HG02970 (cell line): ENCODE results near the gene TNFRSF14.

Experiments used
- ATAC-seq: cut with Tn5 transposase; IDR thresholded peaks from one replicate; pipeline ENCODE4 v1.9.1; 2021; ENCODE audit warnings: mild to moderate bottlenecking, moderate library complexity, moderate number of reproducible peaks; ENCODE audit not compliant: unreplicated experiment, low FRiP score

TNFRSF14 gene

GRCh38 chr1:2596530-2597333 lies 40.6 kb downstream of the TNFRSF14 start:
- ATAC-seq = no peak

DNA sequence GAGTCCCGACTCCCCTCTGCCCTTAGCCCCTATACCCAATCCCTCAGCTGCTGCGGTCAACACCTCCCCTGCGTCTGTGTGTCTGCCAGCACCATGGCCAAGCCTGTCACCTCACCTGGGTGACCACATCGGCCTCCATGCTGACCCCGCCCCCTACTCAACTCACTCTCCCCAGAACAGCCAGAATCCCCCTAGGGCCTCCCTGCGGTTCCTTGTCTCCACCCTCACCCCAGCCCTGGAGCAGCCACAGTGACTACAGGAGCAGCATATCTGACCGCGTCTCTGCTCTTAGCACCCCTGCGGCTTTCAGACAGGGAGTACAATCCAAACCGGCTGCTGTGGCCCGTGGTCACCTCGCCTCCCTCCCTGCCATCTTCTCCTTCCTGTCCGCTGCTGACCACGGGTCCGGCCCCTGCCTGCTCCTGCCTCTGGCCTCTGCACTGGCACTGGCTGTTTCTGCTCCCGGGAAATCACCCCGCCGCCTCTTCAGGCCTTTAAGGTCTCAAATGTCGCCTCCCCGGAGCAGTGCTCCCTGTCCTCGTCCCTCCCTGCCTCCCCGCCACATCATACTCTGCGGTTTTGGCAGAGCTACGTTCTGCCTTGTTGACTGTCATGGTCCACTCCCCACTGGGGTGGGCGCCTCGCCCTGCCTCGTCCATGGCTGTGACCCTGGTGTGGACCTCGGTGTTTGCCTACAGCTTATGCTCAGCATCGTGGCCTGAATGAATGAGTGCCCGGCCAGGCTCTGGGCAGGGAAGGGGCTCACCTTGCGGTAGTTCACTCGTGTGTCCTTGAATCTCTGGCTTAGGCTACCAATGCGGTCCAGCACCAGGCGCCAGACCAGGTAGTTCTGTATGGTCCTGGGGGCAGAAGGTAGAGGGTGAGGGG lies 41.5 kb downstream of the TNFRSF14 start:
- no peak for ATAC-seq

GRCh38 chr1:2598329-2598931 lies 42.3 kb downstream of the TNFRSF14 start:
- no peak for ATAC-seq

- no peak for ATAC-seq
These were observed 45.6 kb downstream of the TNFRSF14 start for GRCh38 chr1:2601721-2602303.

GRCh38 chr1:2602311-2602835 lies 46.2 kb downstream of the TNFRSF14 start:
- no peak for ATAC-seq

DNA sequence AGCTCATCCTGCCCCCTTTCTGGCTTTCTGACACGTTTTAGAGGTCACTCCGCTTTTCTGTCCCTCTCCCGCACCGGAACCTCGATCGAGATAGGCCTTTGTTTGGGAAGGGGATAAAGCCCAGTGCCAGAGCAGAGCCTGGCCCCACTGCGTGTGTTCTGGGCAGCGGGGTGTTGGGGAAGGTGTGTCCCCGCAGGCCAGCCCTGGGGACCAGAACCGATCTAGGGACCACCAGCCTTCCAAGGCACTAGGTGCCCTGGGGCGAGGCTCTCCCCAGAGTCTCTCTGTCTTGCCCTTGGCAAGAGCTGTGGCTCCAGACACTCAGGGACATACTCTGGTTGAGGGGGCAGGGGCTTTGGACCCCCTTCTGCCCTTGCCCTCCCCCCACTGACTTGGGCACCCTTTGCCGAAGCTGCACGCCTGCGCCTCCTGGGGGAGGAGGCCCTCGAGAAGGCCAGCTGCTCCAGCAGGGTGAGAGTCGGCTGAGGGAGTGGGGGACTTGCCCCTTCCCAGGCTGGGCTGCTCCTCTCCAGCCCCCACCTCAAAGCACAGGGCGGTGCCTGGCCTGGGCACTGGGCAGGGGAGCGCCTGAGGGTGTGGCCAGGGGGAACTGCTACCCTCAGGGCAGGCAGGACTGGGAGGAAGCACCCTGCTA lies 46.8 kb downstream of the TNFRSF14 start:
- ATAC-seq = no peak

DNA sequence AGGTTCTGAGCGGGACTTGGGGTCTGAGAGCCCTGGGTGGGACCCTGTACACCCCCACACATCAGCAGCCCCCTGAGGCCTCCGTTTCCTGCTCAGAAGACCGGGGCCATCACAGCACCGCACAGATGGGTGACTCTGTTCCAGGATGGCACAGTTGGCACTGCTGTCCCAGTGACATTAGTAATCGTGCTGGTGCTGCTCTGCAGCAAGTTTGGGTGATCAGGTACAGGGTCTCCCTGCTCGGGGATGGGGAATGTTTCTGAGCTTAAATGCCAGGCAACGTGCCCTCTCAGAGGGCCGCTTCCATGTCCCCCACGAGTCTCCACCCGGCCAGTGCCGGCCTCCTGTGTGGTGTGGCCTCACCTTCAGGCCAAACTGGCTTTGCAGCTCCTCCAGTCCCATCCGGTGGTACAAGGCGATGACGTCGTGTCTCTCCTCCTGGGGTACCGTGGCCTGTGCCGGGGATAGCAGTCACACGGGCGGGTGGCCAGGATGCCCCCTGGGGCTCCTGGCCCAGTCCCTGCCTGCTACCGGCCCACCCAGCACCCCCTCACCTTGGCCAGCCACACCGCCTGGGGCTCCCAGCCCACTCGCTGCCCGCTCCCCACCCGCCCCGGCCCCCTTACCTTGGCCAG lies 47.5 kb downstream of the TNFRSF14 start:
- no peak for ATAC-seq

DNA sequence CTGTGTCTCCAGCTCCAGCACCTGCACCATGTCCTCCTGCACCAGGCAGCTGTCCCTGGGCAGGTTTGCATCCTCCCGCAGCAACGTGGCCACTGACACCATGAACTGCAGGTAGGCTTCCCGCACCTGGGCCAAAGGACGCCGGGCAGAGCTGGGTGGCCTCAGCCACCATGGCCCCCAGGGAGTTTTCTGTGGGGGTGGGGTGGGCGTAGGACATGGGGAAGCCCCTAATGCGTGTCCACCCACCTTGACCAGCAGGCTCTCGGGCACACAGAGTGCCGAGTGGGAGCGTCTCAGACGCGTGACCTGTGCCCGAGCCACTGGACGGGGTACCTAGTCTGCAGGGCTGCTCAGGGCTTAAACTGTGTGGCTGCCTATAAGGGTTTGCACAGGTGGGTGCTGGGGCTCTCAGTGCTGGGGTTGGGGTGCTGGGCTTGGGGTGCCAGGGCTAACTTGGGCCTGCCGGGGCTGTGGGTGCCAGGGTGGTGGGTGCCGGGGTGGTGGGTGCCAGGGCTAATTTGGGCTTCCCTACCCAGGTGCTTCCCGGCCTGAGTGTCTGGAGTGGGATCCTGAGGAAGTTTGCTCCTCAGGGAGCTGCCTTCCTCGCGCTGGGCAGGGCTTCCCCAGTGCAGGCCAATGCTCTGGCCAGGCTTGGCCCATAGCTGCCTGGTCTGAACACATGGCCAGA lies 48.1 kb downstream of the TNFRSF14 start:
- no peak for ATAC-seq

GRCh38 chr1:2604844-2605508 lies 48.8 kb downstream of the TNFRSF14 start:
- ATAC-seq = no peak

- no peak for ATAC-seq
These were observed 49.6 kb downstream of the TNFRSF14 start for GRCh38 chr1:2605509-2606395.

DNA sequence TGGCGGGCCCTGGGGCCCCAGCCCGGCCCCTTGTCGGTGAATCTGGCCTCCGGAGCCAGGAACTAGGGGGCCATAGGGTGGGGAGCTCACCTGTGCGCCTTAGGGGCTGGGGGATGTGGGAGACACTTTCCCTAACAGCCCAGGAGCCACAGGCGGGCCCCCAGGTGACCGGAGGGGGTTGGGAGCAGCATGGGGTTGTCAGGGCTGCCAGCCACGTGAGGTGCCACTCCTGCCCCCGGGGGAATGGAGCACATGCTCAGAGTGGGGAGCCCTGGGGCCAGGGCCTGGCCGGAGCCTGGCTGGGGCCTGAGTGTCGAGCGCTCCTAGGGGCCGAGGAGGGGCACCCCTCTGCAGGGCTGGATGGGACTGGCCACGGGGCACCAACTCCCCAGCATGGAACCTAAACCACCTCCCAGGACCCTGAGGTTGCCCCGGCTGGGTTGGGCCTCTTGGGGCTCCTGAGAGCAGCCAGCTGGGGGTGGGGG lies 50.3 kb downstream of the TNFRSF14 start:
- ATAC-seq = no peak

- no peak for ATAC-seq
These were observed 50.9 kb downstream of the TNFRSF14 start for GRCh38 chr1:2606881-2607621.

DNA sequence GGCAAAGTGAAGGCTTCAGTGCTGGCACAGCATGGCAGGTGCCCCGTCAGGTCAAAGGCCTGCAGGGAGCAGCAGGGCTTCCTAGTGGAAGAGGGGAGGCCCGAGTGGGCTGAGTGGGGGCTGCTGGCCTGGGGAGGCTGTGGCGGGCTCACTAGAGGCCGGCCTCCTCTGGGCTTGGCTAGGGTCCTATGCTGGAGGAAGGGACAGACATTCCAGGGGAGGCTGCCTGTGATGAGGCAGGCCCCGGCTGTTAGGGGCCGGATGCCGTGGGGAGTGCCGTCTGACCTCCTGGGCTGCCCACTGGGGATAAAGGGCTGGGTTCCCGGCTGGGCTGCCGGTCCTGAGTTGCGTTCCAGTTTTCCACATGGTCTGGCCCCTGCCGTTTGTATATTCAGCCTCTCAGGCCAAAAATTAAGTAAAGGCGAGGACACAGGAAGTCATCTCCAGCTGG lies 51.5 kb downstream of the TNFRSF14 start:
- no peak for ATAC-seq

DNA sequence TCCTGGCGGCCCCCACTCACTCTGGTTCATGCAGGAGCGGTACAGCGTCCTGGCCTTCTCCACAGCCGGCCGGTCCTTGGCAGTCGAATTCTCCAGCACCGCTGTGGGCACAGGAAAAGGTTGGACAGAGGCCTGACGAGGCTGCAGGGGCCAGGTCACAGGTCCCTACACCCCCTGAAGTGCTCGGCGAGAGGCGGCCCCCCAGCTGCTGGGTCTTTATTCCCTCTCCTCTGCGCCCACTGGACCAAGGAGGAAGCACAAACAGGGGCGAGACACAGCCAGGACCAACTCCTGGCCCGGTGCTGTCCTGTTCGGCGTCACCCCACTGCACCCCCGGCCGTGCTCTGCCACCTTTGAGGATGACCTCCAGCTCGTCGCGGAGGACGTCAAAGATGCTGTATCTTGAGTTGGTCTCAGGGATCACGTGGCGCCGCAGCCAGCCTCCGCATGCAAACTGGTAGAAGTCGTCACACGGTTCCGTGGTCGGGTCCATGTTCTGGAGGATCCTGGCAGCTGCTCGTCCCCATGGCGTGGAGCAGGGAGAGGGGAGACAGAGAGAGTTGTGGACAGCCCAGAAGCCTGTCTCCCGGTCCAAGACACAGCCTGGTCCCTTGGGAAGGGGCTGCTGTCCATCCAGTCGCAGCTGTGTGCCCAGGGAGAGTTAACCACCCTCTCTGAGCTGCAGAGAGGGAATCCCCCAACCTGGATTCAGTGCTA lies 53.3 kb downstream of the TNFRSF14 start:
- ATAC-seq = no peak

- no peak for ATAC-seq
These were observed 54.1 kb downstream of the TNFRSF14 start for GRCh38 chr1:2610036-2610959.
